Stimulated activated CD4-positive, alpha-beta T cell treated with anti-CD3 and anti-CD28 coated beads, Interleukin-2, amount 100 ng/mL, for 24 hours (primary cell): ENCODE measurements around the gene SCARF1.

Experiments
- DNase-seq, 2 donors: peaks; one replicate each; pipeline ENCODE4 v3.0.0-alpha.2; 2020

Gene SCARF1

GRCh38 chr17:1647802-1648171 lies 2.3 kb upstream of the SCARF1 start:
- DNase-seq, result no peak

GRCh38 chr17:1646199-1646875 lies 805 bp upstream of the SCARF1 start:
- no peak for DNase-seq

- DNase-seq, result peak in 1 of 2 donors; percentile 42
Measured at GRCh38 chr17:1644493-1645206, 882 bp downstream of the SCARF1 start.

GRCh38 chr17:1643999-1644492 lies 1.5 kb downstream of the SCARF1 start:
- DNase-seq, result no peak

GRCh38 chr17:1643293-1643998 lies 2.1 kb downstream of the SCARF1 start:
- peak; percentile 49 to 54 for DNase-seq

- no peak for DNase-seq
Measured at GRCh38 chr17:1641065-1641403, 4.5 kb downstream of the SCARF1 start.

GRCh38 chr17:1640329-1641064 lies 5.0 kb downstream of the SCARF1 start:
- no peak for DNase-seq

GRCh38 chr17:1639549-1640180 lies 5.9 kb downstream of the SCARF1 start:
- no peak for DNase-seq

GRCh38 chr17:1638624-1639300 lies 6.8 kb downstream of the SCARF1 start:
- DNase-seq, result no peak

GRCh38 chr17:1638171-1638590 lies 7.4 kb downstream of the SCARF1 start:
- DNase-seq, result no peak

GRCh38 chr17:1636732-1637285 lies 8.7 kb downstream of the SCARF1 start:
- DNase-seq, result no peak

GRCh38 chr17:1635675-1636465 lies 9.7 kb downstream of the SCARF1 start:
- DNase-seq, result no peak

GRCh38 chr17:1634841-1635650 lies 10.5 kb downstream of the SCARF1 start:
- no peak for DNase-seq

- no peak for DNase-seq
Measured at GRCh38 chr17:1630662-1631061, 14.9 kb downstream of the SCARF1 start.

- DNase-seq, result peak; percentile 84 to 86
Measured at GRCh38 chr17:1629504-1630310, 15.8 kb downstream of the SCARF1 start.

GRCh38 chr17:1628856-1629503 lies 16.6 kb downstream of the SCARF1 start:
- DNase-seq, result peak; percentile 89 to 90

- peak; percentile 79 to 81 for DNase-seq
Measured at GRCh38 chr17:1627982-1628855, 17.3 kb downstream of the SCARF1 start, which contains the start of gene SLC43A2. Gene SLC43A2, minus strand, starts transcription at chr17:1628834. Its CDS starts 960 bp downstream, at chr17:1627874.
